ENCODE data around the gene BNIP1.

The BNIP1 gene

GRCh38 chr5:173165177-173166016, 21.1 kb downstream of the BNIP1 start:
- DNase-seq (ENCODE audit: low read depth, low spot score) = no peak

GRCh38 chr5:173172166-173172565, 27.8 kb downstream of the BNIP1 start:
- no peak for DNase-seq (ENCODE audit: low read depth, low spot score)

- no peak for DNase-seq (ENCODE audit: low read depth, low spot score)
Observed at GRCh38 chr5:173175523-173175922, 31.2 kb downstream of the BNIP1 start.

- no peak for DNase-seq (ENCODE audit: low read depth, low spot score)
Observed at GRCh38 chr5:173178369-173178910, 34.1 kb downstream of the BNIP1 start.

GRCh38 chr5:173180331-173180730, 36.0 kb downstream of the BNIP1 start:
- DNase-seq (ENCODE audit: low read depth, low spot score) = peak; percentile 20

GRCh38 chr5:173187054-173187743, 42.9 kb downstream of the BNIP1 start:
- DNase-seq (ENCODE audit: low read depth, low spot score) = no peak

- no peak for DNase-seq (ENCODE audit: low read depth, low spot score)
Observed at GRCh38 chr5:173188280-173188679, 43.9 kb downstream of the BNIP1 start.

GRCh38 chr5:173191015-173191414, 46.7 kb downstream of the BNIP1 start:
- no peak for DNase-seq (ENCODE audit: low read depth, low spot score)

GRCh38 chr5:173191561-173191960, 47.2 kb downstream of the BNIP1 start:
- DNase-seq (ENCODE audit: low read depth, low spot score) = no peak

GRCh38 chr5:173192561-173192960, 48.2 kb downstream of the BNIP1 start:
- no peak for DNase-seq (ENCODE audit: low read depth, low spot score)

GRCh38 chr5:173196133-173196952, 52.0 kb downstream of the BNIP1 start:
- no peak for DNase-seq (ENCODE audit: low read depth, low spot score)

GRCh38 chr5:173197375-173197891, 53.1 kb downstream of the BNIP1 start:
- DNase-seq (ENCODE audit: low read depth, low spot score) = peak; percentile 2

GRCh38 chr5:173198049-173198448, 53.7 kb downstream of the BNIP1 start:
- no peak for DNase-seq (ENCODE audit: low read depth, low spot score)

GRCh38 chr5:173200356-173200755, 56.0 kb downstream of the BNIP1 start:
- DNase-seq (ENCODE audit: low read depth, low spot score) = no peak

- peak; percentile 82 for DNase-seq (ENCODE audit: low read depth, low spot score)
Observed at GRCh38 chr5:173201636-173202265, 57.4 kb downstream of the BNIP1 start.

GRCh38 chr5:173202266-173202875, 58.0 kb downstream of the BNIP1 start:
- peak; percentile 16 for DNase-seq (ENCODE audit: low read depth, low spot score)

- DNase-seq (ENCODE audit: low read depth, low spot score) = peak; percentile 34
Observed at GRCh38 chr5:173204185-173204979, 60.1 kb downstream of the BNIP1 start.

GRCh38 chr5:173205916-173206315, 61.6 kb downstream of the BNIP1 start:
- no peak for DNase-seq (ENCODE audit: low read depth, low spot score)

GRCh38 chr5:173208296-173208695, 64.0 kb downstream of the BNIP1 start:
- no peak for DNase-seq (ENCODE audit: low read depth, low spot score)

GRCh38 chr5:173210877-173211276, 66.5 kb downstream of the BNIP1 start:
- DNase-seq (ENCODE audit: low read depth, low spot score) = no peak

All from astrocyte of the hippocampus (primary cell).